Esophagus squamous epithelium (tissue), 4 donors: ENCODE data around the gene PODNL1.

Source experiments
- POLR2A ChIP-seq, 4 donors: fragments of 450-650 bp; IDR thresholded peaks; one replicate each; pipeline ENCODE4 v1.6.1; 2017; ENCODE audit warnings: antibody characterized with exemption in 4 of 4, mild to moderate bottlenecking in 4 of 4, moderate library complexity in 3 of 4
- TF ChIP-seq, protein P1 (sequence below), 6 experiments: fragments of 450-650 bp in 4 of 6; fragments of 200-600 bp in 2 of 6; sonication (generic) in 2 of 6; IDR thresholded peaks; one replicate each; pipeline ENCODE4 v1.5.1; 2016 to 2019; ENCODE audit warnings: antibody characterized with exemption in 6 of 6, mild to moderate bottlenecking in 4 of 6, moderate library complexity in 4 of 6

DNA sequence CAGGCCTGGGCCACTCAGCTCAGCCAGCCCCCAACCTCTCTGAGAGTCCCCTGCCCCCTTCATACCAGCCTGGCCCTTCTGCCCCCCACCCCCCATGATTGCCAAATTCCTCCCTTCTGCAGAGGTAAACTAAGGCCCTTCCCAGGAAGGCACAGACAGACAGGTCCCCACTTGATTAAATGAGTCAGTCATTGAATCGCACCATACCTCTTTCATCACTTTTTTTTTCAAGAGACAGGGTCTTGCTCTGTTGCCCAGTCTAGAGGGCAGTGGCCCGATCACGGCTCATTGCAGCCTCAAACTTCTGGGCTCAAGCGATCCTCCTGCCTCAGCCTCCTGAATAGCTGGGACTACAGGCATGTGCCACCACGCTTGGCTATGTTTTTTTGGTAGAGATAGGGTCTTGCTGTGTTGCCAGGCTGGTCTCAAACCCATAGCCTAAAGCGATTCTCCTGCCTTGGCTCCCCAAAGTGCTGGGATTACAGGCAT, 6.0 kb downstream of the PODNL1 start:
- no peak for TF ChIP-seq POLR2A (IDR thresholded peaks at IDR 0.05)
- TF ChIP-seq, protein P1, sequence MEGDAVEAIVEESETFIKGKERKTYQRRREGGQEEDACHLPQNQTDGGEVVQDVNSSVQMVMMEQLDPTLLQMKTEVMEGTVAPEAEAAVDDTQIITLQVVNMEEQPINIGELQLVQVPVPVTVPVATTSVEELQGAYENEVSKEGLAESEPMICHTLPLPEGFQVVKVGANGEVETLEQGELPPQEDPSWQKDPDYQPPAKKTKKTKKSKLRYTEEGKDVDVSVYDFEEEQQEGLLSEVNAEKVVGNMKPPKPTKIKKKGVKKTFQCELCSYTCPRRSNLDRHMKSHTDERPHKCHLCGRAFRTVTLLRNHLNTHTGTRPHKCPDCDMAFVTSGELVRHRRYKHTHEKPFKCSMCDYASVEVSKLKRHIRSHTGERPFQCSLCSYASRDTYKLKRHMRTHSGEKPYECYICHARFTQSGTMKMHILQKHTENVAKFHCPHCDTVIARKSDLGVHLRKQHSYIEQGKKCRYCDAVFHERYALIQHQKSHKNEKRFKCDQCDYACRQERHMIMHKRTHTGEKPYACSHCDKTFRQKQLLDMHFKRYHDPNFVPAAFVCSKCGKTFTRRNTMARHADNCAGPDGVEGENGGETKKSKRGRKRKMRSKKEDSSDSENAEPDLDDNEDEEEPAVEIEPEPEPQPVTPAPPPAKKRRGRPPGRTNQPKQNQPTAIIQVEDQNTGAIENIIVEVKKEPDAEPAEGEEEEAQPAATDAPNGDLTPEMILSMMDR (IDR thresholded peaks at IDR 0.05): no peak
